Measurements from ENCODE around the gene PATJ. TPM values are rescaled to one million over a fixed set of nuclear protein-coding genes. Genes with fewer than 3 reads are reported as not detected.

PATJ gene
- total RNA-seq, 1 donor from 2014 or later: 2.0 TPM

- Mint-ChIP-seq H3K36me3 (ENCODE audit: unreplicated experiment) (no peaks in the 10 kb centered on the region), H3K27ac (ENCODE audit: unreplicated experiment) (no peak overlapping the region), H3K27me3 (ENCODE audit: unreplicated experiment) (no peaks in the 10 kb centered on the region)
These were observed 10.7 kb downstream of the PATJ start for GRCh38 chr1:61752921-61753389.

DNA sequence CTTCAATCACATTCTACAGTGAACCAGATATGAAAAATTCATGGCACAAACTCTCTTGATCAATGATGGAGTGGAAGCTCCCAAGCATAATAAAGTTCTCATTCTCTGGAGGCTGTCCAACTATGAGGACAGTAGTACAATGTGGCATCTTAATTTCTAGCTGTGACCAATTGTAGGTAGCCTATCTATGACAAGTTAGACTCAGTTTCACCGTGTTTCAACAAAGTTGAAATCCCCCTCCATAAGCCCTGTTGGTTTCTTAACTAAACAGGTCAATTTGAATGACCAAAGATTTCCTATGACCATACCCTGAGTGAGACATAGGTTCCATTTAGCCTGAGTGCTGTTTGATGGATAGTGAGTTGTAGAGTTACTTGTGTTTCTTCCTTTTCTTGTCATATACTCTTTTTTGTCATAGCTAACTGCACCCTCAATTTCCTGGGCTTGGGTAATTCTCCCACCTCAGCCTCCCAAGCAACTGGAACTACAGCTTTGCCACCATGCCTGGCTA is 11.8 kb downstream of the PATJ start:
- Mint-ChIP-seq H3K4me3 (ENCODE audit: unreplicated experiment) (no peak overlapping the region), H3K4me1 (ENCODE audit: low read depth, unreplicated experiment) (no peaks in the 10 kb centered on the region), H3K9me3 (ENCODE audit: unreplicated experiment) (no peaks in the 10 kb centered on the region), H3K27me3 (ENCODE audit: unreplicated experiment) (no peaks in the 10 kb centered on the region), H3K27ac (ENCODE audit: unreplicated experiment) (no peak overlapping the region), H3K36me3 (ENCODE audit: unreplicated experiment) (no peaks in the 10 kb centered on the region)
- no peak for DNase-seq
- TF ChIP-seq CTCF (IDR thresholded peaks at IDR 0.05; ENCODE audit: partially characterized antibody, unreplicated experiment): no peak

More at GRCh38 chr1:61752921-61753389, 10.7 kb downstream of the PATJ start:
- H3K4me3 Mint-ChIP-seq (ENCODE audit: unreplicated experiment): no peak overlapping the region
- DNase-seq: no peak
- no peaks in the 10 kb centered on the region for H3K4me1 Mint-ChIP-seq (ENCODE audit: low read depth, unreplicated experiment)
- H3K9me3 Mint-ChIP-seq (ENCODE audit: unreplicated experiment): no peaks in the 10 kb centered on the region
- TF ChIP-seq CTCF (IDR thresholded peaks at IDR 0.05; ENCODE audit: partially characterized antibody, unreplicated experiment): no peak

GRCh38 chr1:61754545-61754944 is 12.3 kb downstream of the PATJ start:
- H3K27ac Mint-ChIP-seq (ENCODE audit: unreplicated experiment): no peak overlapping the region
- H3K9me3 Mint-ChIP-seq (ENCODE audit: unreplicated experiment): no peaks in the 10 kb centered on the region
- H3K36me3 Mint-ChIP-seq (ENCODE audit: unreplicated experiment): no peaks in the 10 kb centered on the region
- H3K4me3 Mint-ChIP-seq (ENCODE audit: unreplicated experiment): no peak overlapping the region
- no peaks in the 10 kb centered on the region for H3K27me3 Mint-ChIP-seq (ENCODE audit: unreplicated experiment)
- DNase-seq: no peak
- no peak for TF ChIP-seq CTCF (IDR thresholded peaks at IDR 0.05; ENCODE audit: partially characterized antibody, unreplicated experiment)
- H3K4me1 Mint-ChIP-seq (ENCODE audit: low read depth, unreplicated experiment): no peaks in the 10 kb centered on the region

- H3K4me1 Mint-ChIP-seq (ENCODE audit: low read depth, unreplicated experiment): no peaks in the 10 kb centered on the region
- DNase-seq: no peak
- no peak for TF ChIP-seq CTCF (IDR thresholded peaks at IDR 0.05; ENCODE audit: partially characterized antibody, unreplicated experiment)
- H3K27ac Mint-ChIP-seq (ENCODE audit: unreplicated experiment): no peak overlapping the region
- H3K27me3 Mint-ChIP-seq (ENCODE audit: unreplicated experiment): no peaks in the 10 kb centered on the region
- H3K4me3 Mint-ChIP-seq (ENCODE audit: unreplicated experiment): no peak overlapping the region
- no peaks in the 10 kb centered on the region for H3K9me3 Mint-ChIP-seq (ENCODE audit: unreplicated experiment)
- H3K36me3 Mint-ChIP-seq (ENCODE audit: unreplicated experiment): no peaks in the 10 kb centered on the region
These were observed 14.5 kb downstream of the PATJ start for GRCh38 chr1:61756773-61757172.

DNA sequence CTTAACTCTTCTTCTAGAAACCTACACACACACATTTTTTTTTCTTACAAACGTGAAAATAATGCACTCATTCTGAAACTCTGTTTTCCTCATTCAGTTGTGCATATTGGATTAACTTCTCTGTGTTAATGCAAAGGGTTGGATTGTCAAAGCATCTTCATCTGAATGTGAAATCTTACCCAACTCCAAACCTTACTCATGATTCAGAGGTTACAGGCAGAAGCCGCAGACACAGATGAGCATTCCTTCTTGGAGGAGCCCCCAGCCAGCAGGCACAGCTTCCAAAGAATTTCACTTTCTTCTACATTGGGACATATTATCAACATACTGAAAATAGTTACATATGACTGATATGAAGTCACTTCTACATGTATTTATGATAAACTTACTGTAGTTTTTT is 15.7 kb downstream of the PATJ start:
- Mint-ChIP-seq H3K4me1 (ENCODE audit: low read depth, unreplicated experiment) (no peaks in the 10 kb centered on the region), H3K4me3 (ENCODE audit: unreplicated experiment) (no peak overlapping the region)
- no peak for TF ChIP-seq CTCF (IDR thresholded peaks at IDR 0.05; ENCODE audit: partially characterized antibody, unreplicated experiment)

More for the DNA sequence above, 15.7 kb downstream of the PATJ start:
- Mint-ChIP-seq H3K36me3 (ENCODE audit: unreplicated experiment) (no peaks in the 10 kb centered on the region), H3K27me3 (ENCODE audit: unreplicated experiment) (no peaks in the 10 kb centered on the region), H3K9me3 (ENCODE audit: unreplicated experiment) (no peaks in the 10 kb centered on the region), H3K27ac (ENCODE audit: unreplicated experiment) (no peak overlapping the region)
- DNase-seq: no peak
